Measurements from ENCODE around the gene PDS5B. TPM values are rescaled to one million over a fixed set of nuclear protein-coding genes. Genes with fewer than 3 reads are reported as not detected.

The PDS5B gene
- total and polyA plus RNA-seq, 2 of the 8 experiments (the other 6 are each of a cell fraction or from before 2014, with no cell fraction given) = 5.5 to 54.6 TPM

- H2AFZ ChIP-seq (ENCODE audit: low read length) = no peak overlapping the region
- H3K23me2 ChIP-seq (ENCODE audit: low read depth, low read length) = no peaks in the 10 kb centered on the region
- FAIRE-seq (no peak), DNase-seq (ENCODE audit: low read depth in 1 of 2, low spot score in 2 of 2) (no peak)
- H3K56ac ChIP-seq (replicated peaks; ENCODE audit: insufficient read length, low read depth, low read length) = no peak overlapping the region
- H2BK12ac ChIP-seq (ENCODE audit: low read depth, low read length) = no peak overlapping the region
- no peak overlapping the region for H4K5ac ChIP-seq (ENCODE audit: insufficient read length, low read depth, low read length)
- POLR2A ChIA-PET (ENCODE audit: partially characterized antibody) = no interaction called here
- no peak overlapping the region for H2BK15ac ChIP-seq (ENCODE audit: low read length)
- no peak overlapping the region for H3K27ac ChIP-seq (ENCODE audit: low read depth, low read length)
- no peak overlapping the region for H3K14ac ChIP-seq (ENCODE audit: insufficient read length)
- no peak overlapping the region for H3K4me3 ChIP-seq (ENCODE audit: extremely low read depth in 1 of 4, insufficient read depth in 2 of 4, low read depth in 3 of 4, low read length in 4 of 4)
- no peak overlapping the region for H3K23ac ChIP-seq (ENCODE audit: insufficient read length)
- no peak overlapping the region for H2AK5ac ChIP-seq (ENCODE audit: low read depth, low read length)
- H2BK120ac ChIP-seq (replicated peaks; ENCODE audit: low read depth, low read length) = no peak overlapping the region
- no peak overlapping the region for H2BK5ac ChIP-seq (ENCODE audit: low read depth, low read length)
- H3K18ac ChIP-seq (ENCODE audit: extremely low read depth, low read length) = no peak overlapping the region
- H3K79me2 ChIP-seq (ENCODE audit: control insufficient read depth in 1 of 2, insufficient read depth in 2 of 2, low read length in 2 of 2) = peaks cover 11 to 99% of the 10 kb centered on the region in 2 experiments
- no peaks in the 10 kb centered on the region for H3K27me3 ChIP-seq (replicated peaks in 1 of 4; ENCODE audit: control insufficient read depth in 3 of 4, extremely low read depth in 1 of 4, insufficient read depth in 3 of 4, low read length in 3 of 4)
- no peak overlapping the region for H4K91ac ChIP-seq (replicated peaks; ENCODE audit: insufficient read length, low read length)
- CTCF ChIA-PET (ENCODE audit: partially characterized antibody) = interaction anchor here (0.6 to 0.9 kb wide), 3 partner anchors 29 to 915 kb away, joined by 3 read pairs; no protein-coding TSS in a partner anchor
- no peak overlapping the region for H3K9ac ChIP-seq (replicated peaks in 1 of 4; ENCODE audit: extremely low read depth in 1 of 4, low read depth in 3 of 4, low read length in 3 of 4)
- 0 out of 8 replicates have a peak, but pooled peaks cover 0 to 2% (median 0%) of the 10 kb centered on the region in 4 experiments for H3K36me3 ChIP-seq (ENCODE audit: control insufficient read depth in 2 of 4, insufficient read depth in 4 of 4, low read length in 3 of 4)
- no peak overlapping the region for H3K4ac ChIP-seq (replicated peaks; ENCODE audit: insufficient read length, low read depth, low read length)
- H3K9me3 ChIP-seq (ENCODE audit: insufficient read depth in 2 of 2, low read depth in 1 of 2, low read length in 1 of 2) = peaks cover 15 to 16% of the 10 kb centered on the region in 2 experiments
- peaks cover 8 to 9% of the 10 kb centered on the region in 2 experiments for H4K20me1 ChIP-seq (replicated peaks in 1 of 2; ENCODE audit: control insufficient read depth in 1 of 2, insufficient read depth in 2 of 2, low read length in 2 of 2)
- no peak overlapping the region for H4K8ac ChIP-seq (ENCODE audit: extremely low read depth, insufficient read depth, low read length)
- H2BK20ac ChIP-seq (ENCODE audit: low read length) = no peak overlapping the region
- H3K4me1 ChIP-seq (replicated peaks in 1 of 4; ENCODE audit: control insufficient read depth in 3 of 4, insufficient read depth in 4 of 4, low read length in 3 of 4) = peaks cover 0 to 5% (median 2%) of the 10 kb centered on the region in 4 experiments; a peak in 4 of 7 replicates
- WGBS, 2 experiments (ENCODE audit: extremely low coverage in 1 of 2, insufficient coverage in 1 of 2, insufficient read length in 1 of 2, insufficient replicate concordance in 2 of 2, low coverage in 1 of 2, low lambda C conversion rate in 2 of 2, missing lambda C conversion rate in 1 of 2) = 94% methylated on average over 3 of the region's 3 CpGs; no CpG with 5 or more reads in 1 of the 2 experiments
- no peak overlapping the region for H3K4me2 ChIP-seq (ENCODE audit: insufficient read depth in 1 of 2, low read depth in 2 of 2, low read length in 2 of 2)
- H3K79me1 ChIP-seq (ENCODE audit: low read depth, low read length) = peaks cover 6% of the 10 kb centered on the region
- TF ChIP-seq TAF1 (IDR thresholded peaks at IDR 0.05; ENCODE audit: low read depth, low read length) = no peak
- no peak for TF ChIP-seq POU5F1 (IDR thresholded peaks at IDR 0.05; ENCODE audit: low read depth, low read length)
- TF ChIP-seq SP1 (IDR thresholded peaks at IDR 0.05; ENCODE audit: low read depth, low read length) = no peak
- TF ChIP-seq SP2 (IDR thresholded peaks at IDR 0.05; ENCODE audit: low read length) = no peak
- no peak for TF ChIP-seq YY1 (IDR thresholded peaks at IDR 0.05; ENCODE audit: low read depth, low read length)
- TF ChIP-seq KDM1A (IDR thresholded peaks at IDR 0.05; ENCODE audit: borderline replicate concordance, low read length) = no peak
- no peak for TF ChIP-seq CTBP2 (IDR thresholded peaks at IDR 0.05; ENCODE audit: borderline replicate concordance, insufficient read depth, insufficient read length, low read length)
- TF ChIP-seq PHF8 (conservative IDR thresholded peaks at IDR 0.05; ENCODE audit: low read depth, low read length) = no peak
- TF ChIP-seq CBX8 (IDR thresholded peaks at IDR 0.05; ENCODE audit: borderline replicate concordance, low read depth, low read length) = no peak
- no peak for TF ChIP-seq TCF12 (IDR thresholded peaks at IDR 0.05; ENCODE audit: low read depth, low read length)
- TF ChIP-seq RAD21 (IDR thresholded peaks at IDR 0.05 in 1 of 2, conservative IDR thresholded peaks at IDR 0.05 in 1 of 2; ENCODE audit: low read depth in 2 of 2, low read length in 2 of 2) = no peak
- no peak for TF ChIP-seq CHD2 (IDR thresholded peaks at IDR 0.05; ENCODE audit: low read length)
- TF ChIP-seq ATF2 (IDR thresholded peaks at IDR 0.05; ENCODE audit: low read length) = no peak
Observed at GRCh38 chr13:32622827-32623226, 36.6 kb downstream of the PDS5B start.

Data from H1 (cell line).